Astrocyte (in vitro differentiated cells and primary cell): ENCODE data around the gene KLHDC7A.

ENCODE experiments used
- EZH2 ChIP-seq: IDR thresholded peaks from 2 replicates; pipeline ENCODE4 v1.6.1; 2012; ENCODE audit warnings: mild to moderate bottlenecking, low read length, inconsistent platforms; ENCODE audit not compliant: insufficient read depth
- TF ChIP-seq, protein P1 (sequence below): IDR thresholded peaks from 2 replicates; pipeline ENCODE4 v1.5.1; 2011; ENCODE audit warnings: low read depth, mild to moderate bottlenecking, inconsistent platforms, low read length, moderate library complexity; ENCODE audit not compliant: insufficient read depth

- TF ChIP-seq, protein P1, sequence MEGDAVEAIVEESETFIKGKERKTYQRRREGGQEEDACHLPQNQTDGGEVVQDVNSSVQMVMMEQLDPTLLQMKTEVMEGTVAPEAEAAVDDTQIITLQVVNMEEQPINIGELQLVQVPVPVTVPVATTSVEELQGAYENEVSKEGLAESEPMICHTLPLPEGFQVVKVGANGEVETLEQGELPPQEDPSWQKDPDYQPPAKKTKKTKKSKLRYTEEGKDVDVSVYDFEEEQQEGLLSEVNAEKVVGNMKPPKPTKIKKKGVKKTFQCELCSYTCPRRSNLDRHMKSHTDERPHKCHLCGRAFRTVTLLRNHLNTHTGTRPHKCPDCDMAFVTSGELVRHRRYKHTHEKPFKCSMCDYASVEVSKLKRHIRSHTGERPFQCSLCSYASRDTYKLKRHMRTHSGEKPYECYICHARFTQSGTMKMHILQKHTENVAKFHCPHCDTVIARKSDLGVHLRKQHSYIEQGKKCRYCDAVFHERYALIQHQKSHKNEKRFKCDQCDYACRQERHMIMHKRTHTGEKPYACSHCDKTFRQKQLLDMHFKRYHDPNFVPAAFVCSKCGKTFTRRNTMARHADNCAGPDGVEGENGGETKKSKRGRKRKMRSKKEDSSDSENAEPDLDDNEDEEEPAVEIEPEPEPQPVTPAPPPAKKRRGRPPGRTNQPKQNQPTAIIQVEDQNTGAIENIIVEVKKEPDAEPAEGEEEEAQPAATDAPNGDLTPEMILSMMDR = no peak
- TF ChIP-seq EZH2 = no peak
Measured at GRCh38 chr1:18479454-18479853, 1.3 kb upstream of the KLHDC7A start.
